ENCODE measurements around the gene RABGAP1L. TPM values are rescaled to one million over a fixed set of nuclear protein-coding genes. Genes with fewer than 3 reads are reported as not detected.

Gene RABGAP1L
- total and polyA plus RNA-seq, 10 of the 15 experiments (the other 5 are each of a cell fraction or from before 2014, with no cell fraction given): 5.8 to 194 (median 113) TPM

DNA sequence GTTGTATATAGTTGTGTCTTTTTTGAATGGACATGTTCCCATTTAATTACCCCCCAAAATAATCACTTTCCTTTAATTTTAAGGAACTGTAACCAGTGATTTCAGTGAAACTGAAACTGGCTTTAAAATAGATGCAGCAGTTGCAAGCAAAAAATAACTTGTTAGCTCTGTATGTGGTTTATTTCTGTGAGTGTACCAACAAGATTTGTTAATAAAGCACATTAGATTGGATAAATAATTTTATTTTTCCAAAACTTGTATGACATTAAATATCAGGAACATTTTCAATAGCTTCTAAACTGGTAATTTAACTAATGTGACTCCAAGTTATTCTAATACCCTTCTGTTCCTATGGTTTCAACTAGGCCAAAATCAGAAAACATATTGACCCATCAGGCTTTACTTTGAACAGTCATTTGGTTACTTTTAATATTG lies 656.2 kb downstream of the RABGAP1L start (continued):
- TF ChIP-seq, protein P1, sequence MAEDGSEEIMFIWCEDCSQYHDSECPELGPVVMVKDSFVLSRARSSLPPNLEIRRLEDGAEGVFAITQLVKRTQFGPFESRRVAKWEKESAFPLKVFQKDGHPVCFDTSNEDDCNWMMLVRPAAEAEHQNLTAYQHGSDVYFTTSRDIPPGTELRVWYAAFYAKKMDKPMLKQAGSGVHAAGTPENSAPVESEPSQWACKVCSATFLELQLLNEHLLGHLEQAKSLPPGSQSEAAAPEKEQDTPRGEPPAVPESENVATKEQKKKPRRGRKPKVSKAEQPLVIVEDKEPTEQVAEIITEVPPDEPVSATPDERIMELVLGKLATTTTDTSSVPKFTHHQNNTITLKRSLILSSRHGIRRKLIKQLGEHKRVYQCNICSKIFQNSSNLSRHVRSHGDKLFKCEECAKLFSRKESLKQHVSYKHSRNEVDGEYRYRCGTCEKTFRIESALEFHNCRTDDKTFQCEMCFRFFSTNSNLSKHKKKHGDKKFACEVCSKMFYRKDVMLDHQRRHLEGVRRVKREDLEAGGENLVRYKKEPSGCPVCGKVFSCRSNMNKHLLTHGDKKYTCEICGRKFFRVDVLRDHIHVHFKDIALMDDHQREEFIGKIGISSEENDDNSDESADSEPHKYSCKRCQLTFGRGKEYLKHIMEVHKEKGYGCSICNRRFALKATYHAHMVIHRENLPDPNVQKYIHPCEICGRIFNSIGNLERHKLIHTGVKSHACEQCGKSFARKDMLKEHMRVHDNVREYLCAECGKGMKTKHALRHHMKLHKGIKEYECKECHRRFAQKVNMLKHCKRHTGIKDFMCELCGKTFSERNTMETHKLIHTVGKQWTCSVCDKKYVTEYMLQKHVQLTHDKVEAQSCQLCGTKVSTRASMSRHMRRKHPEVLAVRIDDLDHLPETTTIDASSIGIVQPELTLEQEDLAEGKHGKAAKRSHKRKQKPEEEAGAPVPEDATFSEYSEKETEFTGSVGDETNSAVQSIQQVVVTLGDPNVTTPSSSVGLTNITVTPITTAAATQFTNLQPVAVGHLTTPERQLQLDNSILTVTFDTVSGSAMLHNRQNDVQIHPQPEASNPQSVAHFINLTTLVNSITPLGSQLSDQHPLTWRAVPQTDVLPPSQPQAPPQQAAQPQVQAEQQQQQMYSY (CRISPR knock-in tag; IDR thresholded peaks at IDR 0.05): no peak
- TF ChIP-seq POLR2A (IDR thresholded peaks at IDR 0.05; ENCODE audit: low read depth, low read length): no peak
- TF ChIP-seq SUZ12 (IDR thresholded peaks at IDR 0.05; ENCODE audit: unreplicated experiment): no peak
- no peak; a peak in 1 of 4 replicates for TF ChIP-seq ETV6 (conservative IDR thresholded peaks at IDR 0.05 in 1 of 2, IDR thresholded peaks at IDR 0.05 in 1 of 2; ENCODE audit: borderline replicate concordance in 1 of 2, low read depth in 1 of 2)
- TF ChIP-seq, protein P2, sequence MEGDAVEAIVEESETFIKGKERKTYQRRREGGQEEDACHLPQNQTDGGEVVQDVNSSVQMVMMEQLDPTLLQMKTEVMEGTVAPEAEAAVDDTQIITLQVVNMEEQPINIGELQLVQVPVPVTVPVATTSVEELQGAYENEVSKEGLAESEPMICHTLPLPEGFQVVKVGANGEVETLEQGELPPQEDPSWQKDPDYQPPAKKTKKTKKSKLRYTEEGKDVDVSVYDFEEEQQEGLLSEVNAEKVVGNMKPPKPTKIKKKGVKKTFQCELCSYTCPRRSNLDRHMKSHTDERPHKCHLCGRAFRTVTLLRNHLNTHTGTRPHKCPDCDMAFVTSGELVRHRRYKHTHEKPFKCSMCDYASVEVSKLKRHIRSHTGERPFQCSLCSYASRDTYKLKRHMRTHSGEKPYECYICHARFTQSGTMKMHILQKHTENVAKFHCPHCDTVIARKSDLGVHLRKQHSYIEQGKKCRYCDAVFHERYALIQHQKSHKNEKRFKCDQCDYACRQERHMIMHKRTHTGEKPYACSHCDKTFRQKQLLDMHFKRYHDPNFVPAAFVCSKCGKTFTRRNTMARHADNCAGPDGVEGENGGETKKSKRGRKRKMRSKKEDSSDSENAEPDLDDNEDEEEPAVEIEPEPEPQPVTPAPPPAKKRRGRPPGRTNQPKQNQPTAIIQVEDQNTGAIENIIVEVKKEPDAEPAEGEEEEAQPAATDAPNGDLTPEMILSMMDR (IDR thresholded peaks at IDR 0.05 in 2 of 3, conservative IDR thresholded peaks at IDR 0.05 in 1 of 3; ENCODE audit: control insufficient read depth in 2 of 3, extremely low read depth in 1 of 3, insufficient read depth in 1 of 3, low read depth in 3 of 3, low read length in 3 of 3): no peak
- no peak for TF ChIP-seq SMAD5 (IDR thresholded peaks at IDR 0.05; ENCODE audit: low read depth)
- no peak for TF ChIP-seq RCOR1 (conservative IDR thresholded peaks at IDR 0.05; ENCODE audit: low read depth, low read length)
- TF ChIP-seq MTA3 (IDR thresholded peaks at IDR 0.05; ENCODE audit: borderline replicate concordance, low read length): peak; percentile 93
- TF ChIP-seq CBFB (IDR thresholded peaks at IDR 0.05; ENCODE audit: low read depth): no peak
- no peak for TF ChIP-seq ZNF384 (IDR thresholded peaks at IDR 0.05; ENCODE audit: borderline replicate concordance, low read depth, low read length)
- no peak for TF ChIP-seq NRF1 (conservative IDR thresholded peaks at IDR 0.05; ENCODE audit: low read depth, low read length)
- TF ChIP-seq SIX5 (IDR thresholded peaks at IDR 0.05; ENCODE audit: low read depth, low read length, severe bottlenecking): no peak
- TF ChIP-seq RUNX3 (IDR thresholded peaks at IDR 0.05; ENCODE audit: low read length): peak; percentile 94
- TF ChIP-seq CHD4 (IDR thresholded peaks at IDR 0.05): no peak
- no peak for TF ChIP-seq RFX5 (IDR thresholded peaks at IDR 0.05; ENCODE audit: low read depth, low read length)
- peak; percentile 71; the same call in 1 of the 2 replicates for TF ChIP-seq GABPA (IDR thresholded peaks at IDR 0.05; ENCODE audit: low read depth)
- peak; percentile 86 for TF ChIP-seq ATF7 (IDR thresholded peaks at IDR 0.05; ENCODE audit: low read depth)
- peak; percentile 95 for TF ChIP-seq SPI1 (IDR thresholded peaks at IDR 0.05; ENCODE audit: borderline replicate concordance, insufficient read depth, low read depth, low read length)
- TF ChIP-seq SREBF1 (IDR thresholded peaks at IDR 0.05; ENCODE audit: low read length): no peak
- TF ChIP-seq, protein P3, sequence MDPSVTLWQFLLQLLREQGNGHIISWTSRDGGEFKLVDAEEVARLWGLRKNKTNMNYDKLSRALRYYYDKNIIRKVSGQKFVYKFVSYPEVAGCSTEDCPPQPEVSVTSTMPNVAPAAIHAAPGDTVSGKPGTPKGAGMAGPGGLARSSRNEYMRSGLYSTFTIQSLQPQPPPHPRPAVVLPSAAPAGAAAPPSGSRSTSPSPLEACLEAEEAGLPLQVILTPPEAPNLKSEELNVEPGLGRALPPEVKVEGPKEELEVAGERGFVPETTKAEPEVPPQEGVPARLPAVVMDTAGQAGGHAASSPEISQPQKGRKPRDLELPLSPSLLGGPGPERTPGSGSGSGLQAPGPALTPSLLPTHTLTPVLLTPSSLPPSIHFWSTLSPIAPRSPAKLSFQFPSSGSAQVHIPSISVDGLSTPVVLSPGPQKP (IDR thresholded peaks at IDR 0.05; ENCODE audit: low read depth, low read length): no peak
- TF ChIP-seq EP300 (IDR thresholded peaks at IDR 0.05; ENCODE audit: borderline replicate concordance in 1 of 2, control insufficient read depth in 1 of 2, low read depth in 2 of 2, low read length in 2 of 2): peak; percentile 89 to 94
- TF ChIP-seq, protein P4, sequence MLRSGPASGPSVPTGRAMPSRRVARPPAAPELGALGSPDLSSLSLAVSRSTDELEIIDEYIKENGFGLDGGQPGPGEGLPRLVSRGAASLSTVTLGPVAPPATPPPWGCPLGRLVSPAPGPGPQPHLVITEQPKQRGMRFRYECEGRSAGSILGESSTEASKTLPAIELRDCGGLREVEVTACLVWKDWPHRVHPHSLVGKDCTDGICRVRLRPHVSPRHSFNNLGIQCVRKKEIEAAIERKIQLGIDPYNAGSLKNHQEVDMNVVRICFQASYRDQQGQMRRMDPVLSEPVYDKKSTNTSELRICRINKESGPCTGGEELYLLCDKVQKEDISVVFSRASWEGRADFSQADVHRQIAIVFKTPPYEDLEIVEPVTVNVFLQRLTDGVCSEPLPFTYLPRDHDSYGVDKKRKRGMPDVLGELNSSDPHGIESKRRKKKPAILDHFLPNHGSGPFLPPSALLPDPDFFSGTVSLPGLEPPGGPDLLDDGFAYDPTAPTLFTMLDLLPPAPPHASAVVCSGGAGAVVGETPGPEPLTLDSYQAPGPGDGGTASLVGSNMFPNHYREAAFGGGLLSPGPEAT (IDR thresholded peaks at IDR 0.05; ENCODE audit: low read depth): peak; percentile 87

Measured in GM12878 (cell line).